ENCODE measurements around the gene AFTPH. TPM values are rescaled to one million over a fixed set of nuclear protein-coding genes. Genes with fewer than 3 reads are reported as not detected.

Gene AFTPH
- total RNA-seq, 3 donors from 2014 or later, result 33.4 to 75.8 (median 55.1) TPM

GRCh38 chr2:64489081-64489751 is 34.9 kb upstream of the AFTPH start:
- DNase-seq (ENCODE audit: low spot score in 2 of 2), result no peak
- Histone ChIP-seq H3K4me3 (no peak overlapping the region), H3K4me1 (no peaks in the 10 kb centered on the region), H3K27ac (no peak overlapping the region), H3K9me3 (no peaks in the 10 kb centered on the region), H3K36me3 (no peaks in the 10 kb centered on the region), H3K27me3 (no peaks in the 10 kb centered on the region)
- no peak for TF ChIP-seq POLR2AphosphoS5 (IDR thresholded peaks at IDR 0.05)
- no peak for TF ChIP-seq CTCF (IDR thresholded peaks at IDR 0.05)
- no peak for TF ChIP-seq POLR2A (IDR thresholded peaks at IDR 0.05)
- intact Hi-C loops (cut with DNase I; ENCODE audit: low total_unique reads), result loop anchor here (10.0 kb wide), 1 partner anchor 154 kb away; no protein-coding TSS in a partner anchor

GRCh38 chr2:64491426-64491825 is 32.7 kb upstream of the AFTPH start:
- Histone ChIP-seq H3K4me1 (no peaks in the 10 kb centered on the region), H3K36me3 (no peaks in the 10 kb centered on the region), H3K9me3 (no peaks in the 10 kb centered on the region), H3K4me3 (no peak overlapping the region), H3K27ac (no peak overlapping the region), H3K27me3 (no peaks in the 10 kb centered on the region)
- TF ChIP-seq POLR2AphosphoS5 (IDR thresholded peaks at IDR 0.05) (no peak), POLR2A (IDR thresholded peaks at IDR 0.05) (no peak), CTCF (IDR thresholded peaks at IDR 0.05) (no peak)
- no peak for DNase-seq (ENCODE audit: low spot score in 2 of 2)
- intact Hi-C loops (cut with DNase I; ENCODE audit: low total_unique reads), result no loop called here

- Histone ChIP-seq H3K4me1 (no peaks in the 10 kb centered on the region), H3K27ac (no peak overlapping the region), H3K4me3 (no peak overlapping the region), H3K27me3 (no peaks in the 10 kb centered on the region), H3K36me3 (no peaks in the 10 kb centered on the region), H3K9me3 (no peaks in the 10 kb centered on the region)
- intact Hi-C loops (cut with DNase I; ENCODE audit: low total_unique reads), result no loop called here
- no peak for DNase-seq (ENCODE audit: low spot score in 2 of 2)
- TF ChIP-seq CTCF (IDR thresholded peaks at IDR 0.05) (no peak), POLR2A (IDR thresholded peaks at IDR 0.05) (no peak), POLR2AphosphoS5 (IDR thresholded peaks at IDR 0.05) (no peak)
Observed at GRCh38 chr2:64492272-64492671, 31.9 kb upstream of the AFTPH start.

- no peak for DNase-seq (ENCODE audit: low spot score in 2 of 2)
- TF ChIP-seq CTCF (IDR thresholded peaks at IDR 0.05) (no peak), POLR2A (IDR thresholded peaks at IDR 0.05) (no peak), POLR2AphosphoS5 (IDR thresholded peaks at IDR 0.05) (no peak)
- Histone ChIP-seq H3K4me3 (no peak overlapping the region), H3K27me3 (no peaks in the 10 kb centered on the region), H3K4me1 (no peaks in the 10 kb centered on the region), H3K27ac (no peak overlapping the region), H3K36me3 (no peaks in the 10 kb centered on the region), H3K9me3 (no peaks in the 10 kb centered on the region)
- intact Hi-C loops (cut with DNase I; ENCODE audit: low total_unique reads), result no loop called here
Observed at GRCh38 chr2:64492821-64493220, 31.3 kb upstream of the AFTPH start.

- no peaks in the 10 kb centered on the region for H3K36me3 ChIP-seq
- no peak for DNase-seq (ENCODE audit: low spot score in 2 of 2)
- no peak overlapping the region for H3K4me3 ChIP-seq
- TF ChIP-seq POLR2A (IDR thresholded peaks at IDR 0.05) (no peak), CTCF (IDR thresholded peaks at IDR 0.05) (no peak), POLR2AphosphoS5 (IDR thresholded peaks at IDR 0.05) (no peak)
- intact Hi-C loops (cut with DNase I; ENCODE audit: low total_unique reads), result no loop called here
- H3K27ac ChIP-seq, result no peak overlapping the region
- H3K4me1 ChIP-seq, result no peaks in the 10 kb centered on the region
- no peaks in the 10 kb centered on the region for H3K27me3 ChIP-seq
- H3K9me3 ChIP-seq, result no peaks in the 10 kb centered on the region
Observed at GRCh38 chr2:64493788-64494187, 30.3 kb upstream of the AFTPH start.
